GM21390 (cell line): ENCODE data around the gene PPARGC1A.

Experiments
- ATAC-seq: cut with Tn5 transposase; IDR thresholded peaks from one replicate; pipeline ENCODE4 v1.9.1; 2021; ENCODE audit not compliant: unreplicated experiment

The PPARGC1A gene

GRCh38 chr4:23779422-23779821, 110.4 kb downstream of the PPARGC1A start:
- no peak for ATAC-seq

DNA sequence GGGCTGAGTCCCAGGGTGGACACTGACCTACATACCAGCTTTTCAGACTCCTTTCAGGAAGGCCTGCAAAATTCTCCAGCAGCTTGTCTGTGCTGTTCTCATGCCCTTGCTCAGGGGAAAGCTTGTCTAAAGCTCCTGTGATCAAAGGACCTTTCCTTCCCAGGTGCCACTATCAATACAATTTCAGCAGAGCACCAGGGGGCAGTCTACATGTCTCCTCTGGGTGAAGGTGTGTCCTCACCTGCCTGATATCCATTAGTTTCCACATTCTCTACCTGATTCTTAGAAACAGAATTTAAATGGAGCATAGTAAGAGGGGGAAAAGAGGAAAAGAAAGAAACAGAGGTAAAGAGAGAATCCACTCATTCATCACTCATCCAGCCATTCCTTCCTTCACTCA, 114.2 kb downstream of the PPARGC1A start:
- ATAC-seq = no peak

GRCh38 chr4:23774909-23775308, 114.9 kb downstream of the PPARGC1A start:
- ATAC-seq = no peak

DNA sequence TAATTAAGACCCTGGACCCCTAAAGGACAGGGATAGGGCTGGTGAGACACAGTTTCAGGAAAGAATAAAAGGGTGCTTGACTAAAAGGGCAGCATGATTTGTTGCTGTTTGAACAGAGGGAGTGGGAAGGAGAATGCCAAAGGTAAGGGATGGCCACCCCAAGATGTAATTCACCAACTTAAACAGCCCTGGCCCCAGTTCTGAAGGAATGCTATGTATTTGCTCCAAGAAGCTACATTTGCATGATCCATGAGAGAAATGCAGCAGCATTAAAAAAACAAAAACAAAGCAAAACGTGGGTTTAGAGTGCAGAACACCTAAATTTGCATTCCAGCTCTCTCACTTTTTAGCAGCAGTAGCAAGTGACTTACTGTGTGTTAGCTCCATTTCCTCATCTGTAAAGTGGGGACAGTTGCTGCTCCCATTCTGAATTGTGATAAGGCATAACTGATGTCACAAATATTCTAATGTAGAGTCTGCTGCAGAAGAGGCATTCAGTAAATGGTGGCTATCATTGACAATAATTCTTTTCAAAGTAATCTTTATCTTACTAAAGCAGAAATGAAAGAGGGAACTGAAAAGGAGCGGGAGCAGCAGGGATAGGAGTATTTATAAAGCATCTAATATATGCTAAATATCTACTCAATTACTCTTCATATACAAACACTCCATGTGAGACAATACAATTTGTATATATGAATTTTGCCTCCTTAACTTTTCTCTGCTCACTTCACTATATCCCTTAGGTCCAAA, 115.8 kb downstream of the PPARGC1A start:
- no peak for ATAC-seq

DNA sequence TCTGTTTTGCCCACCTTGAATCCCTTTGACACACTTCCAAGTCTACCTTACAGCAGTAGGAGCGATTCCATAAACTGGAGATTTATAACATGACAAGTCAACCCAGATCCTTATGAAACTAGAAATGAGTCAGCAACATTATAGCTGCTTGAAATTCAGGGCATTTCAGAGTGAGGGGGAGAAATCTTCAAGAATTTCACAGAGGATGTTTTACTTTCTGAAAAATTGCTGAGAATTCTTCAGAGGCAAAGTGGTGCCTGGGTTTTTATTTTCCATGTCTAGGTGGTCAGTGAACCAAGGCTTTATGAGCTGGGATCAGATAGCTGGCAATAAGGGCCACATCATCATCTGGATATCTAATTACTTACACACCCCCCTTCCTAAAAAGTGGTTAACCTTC, 119.8 kb downstream of the PPARGC1A start:
- ATAC-seq = no peak

DNA sequence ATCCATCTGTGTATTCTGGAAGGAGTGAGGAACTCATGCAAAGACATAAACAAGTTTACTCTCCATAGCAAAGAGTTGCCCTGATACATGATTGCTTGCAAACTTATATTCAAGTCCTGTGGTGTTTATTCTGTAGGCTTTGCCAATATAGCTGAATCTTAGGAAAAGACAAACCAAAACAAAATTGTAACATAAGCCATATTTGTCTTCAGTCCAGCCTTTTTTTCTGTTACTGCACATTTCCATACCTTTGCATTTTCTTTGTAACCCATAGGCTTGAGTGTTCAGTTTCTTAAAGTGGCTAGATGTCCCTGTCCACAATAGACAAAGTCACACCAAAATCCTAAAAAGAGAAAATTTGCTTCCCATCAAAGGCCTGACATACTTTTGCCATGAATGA, 120.4 kb downstream of the PPARGC1A start:
- no peak for ATAC-seq

- no peak for ATAC-seq
Measured at GRCh38 chr4:23768541-23768940, 121.3 kb downstream of the PPARGC1A start.

- ATAC-seq = no peak
Measured at GRCh38 chr4:23766344-23766743, 123.5 kb downstream of the PPARGC1A start.

DNA sequence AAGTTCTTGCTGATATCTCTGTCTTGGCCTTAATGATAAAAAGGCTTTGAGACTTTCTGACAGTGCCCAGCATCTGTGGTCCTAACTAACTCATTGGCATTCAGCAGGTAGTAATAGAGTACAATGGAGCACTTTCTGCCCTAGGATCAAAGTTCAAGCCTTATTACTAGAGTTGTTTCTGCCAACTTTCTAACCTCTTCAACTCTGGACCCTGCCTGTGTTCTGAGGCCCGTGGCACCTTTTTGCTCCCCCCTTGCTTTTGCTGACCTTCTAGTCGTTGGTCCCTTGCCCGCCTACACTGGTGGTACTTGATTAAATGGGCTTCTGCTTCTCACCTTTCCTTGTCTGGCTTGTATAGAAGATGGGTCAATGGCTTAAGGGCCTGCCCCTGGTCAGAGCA, 126.3 kb downstream of the PPARGC1A start:
- ATAC-seq = no peak

DNA sequence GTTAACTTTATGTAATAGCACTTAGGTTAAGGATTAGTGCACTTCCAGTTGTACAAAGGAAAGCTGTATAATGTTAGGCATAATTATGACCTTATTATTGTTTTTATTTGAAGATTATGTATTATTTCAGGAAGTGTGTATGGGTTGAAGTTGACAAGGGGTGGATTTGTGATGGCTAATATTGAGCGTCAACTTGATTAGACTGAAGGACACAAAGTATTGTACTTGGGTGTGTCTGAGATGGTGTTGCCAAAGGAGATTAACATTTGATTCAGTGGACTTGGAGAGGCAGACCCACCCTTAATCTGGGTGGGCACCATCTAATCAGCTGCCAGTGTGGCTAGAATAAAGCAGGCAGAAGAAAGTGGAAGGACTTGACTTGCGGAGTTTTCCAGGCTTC, 127.3 kb downstream of the PPARGC1A start:
- ATAC-seq = no peak

DNA sequence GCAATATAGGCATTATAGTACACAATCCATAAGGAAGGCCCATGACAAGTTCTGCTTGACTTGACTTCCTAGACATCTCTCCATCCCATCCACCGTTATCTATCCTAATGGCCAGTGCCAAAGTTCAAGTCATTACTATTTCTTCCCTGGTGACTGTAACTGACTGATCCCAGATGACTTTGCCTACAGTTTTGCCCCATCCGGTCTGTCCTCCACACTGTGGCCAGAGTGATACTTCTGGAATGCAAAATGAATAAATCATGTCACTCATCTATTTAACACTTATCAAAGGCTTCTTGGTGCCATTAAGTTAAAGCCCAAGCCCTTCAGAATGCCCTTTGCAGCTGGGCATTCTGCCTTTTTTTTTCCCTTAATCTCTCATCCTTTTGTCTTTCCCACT, 130.8 kb downstream of the PPARGC1A start:
- no peak for ATAC-seq

DNA sequence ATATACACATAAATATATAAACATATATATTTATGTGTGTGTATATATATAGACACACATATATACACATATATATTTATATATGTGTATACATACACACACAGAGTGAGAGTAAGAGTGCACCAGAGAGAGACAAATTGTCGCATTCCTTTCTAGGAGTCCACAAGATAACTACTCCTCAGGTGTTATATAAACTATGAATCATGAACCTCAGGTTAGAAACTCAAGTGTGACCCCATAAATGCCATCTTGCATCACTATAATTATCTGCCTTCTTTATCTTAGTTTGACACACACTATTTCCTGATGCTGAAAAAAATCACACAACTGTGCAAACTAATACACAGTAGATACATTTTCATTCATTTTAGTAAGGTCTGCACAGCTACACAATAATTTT, 135.2 kb downstream of the PPARGC1A start:
- ATAC-seq = no peak

DNA sequence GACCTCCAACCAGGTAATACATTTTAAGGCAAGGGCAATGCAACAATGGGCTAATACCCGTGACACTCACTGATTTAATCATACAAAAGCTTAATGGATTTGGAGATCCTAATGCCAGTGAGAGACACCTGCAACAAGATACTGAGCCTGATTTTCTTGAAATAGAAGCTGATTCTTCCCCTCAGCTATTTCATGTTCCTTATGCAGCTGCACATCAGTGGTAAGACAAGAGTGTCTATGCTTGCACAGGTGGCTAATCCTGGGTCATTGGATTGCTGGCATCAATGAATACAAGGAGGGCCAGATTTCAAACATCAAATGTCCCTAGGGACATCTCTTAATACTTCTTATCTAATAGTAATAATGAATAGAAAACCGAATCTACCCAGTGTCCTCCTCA, 139.7 kb downstream of the PPARGC1A start:
- ATAC-seq = no peak

DNA sequence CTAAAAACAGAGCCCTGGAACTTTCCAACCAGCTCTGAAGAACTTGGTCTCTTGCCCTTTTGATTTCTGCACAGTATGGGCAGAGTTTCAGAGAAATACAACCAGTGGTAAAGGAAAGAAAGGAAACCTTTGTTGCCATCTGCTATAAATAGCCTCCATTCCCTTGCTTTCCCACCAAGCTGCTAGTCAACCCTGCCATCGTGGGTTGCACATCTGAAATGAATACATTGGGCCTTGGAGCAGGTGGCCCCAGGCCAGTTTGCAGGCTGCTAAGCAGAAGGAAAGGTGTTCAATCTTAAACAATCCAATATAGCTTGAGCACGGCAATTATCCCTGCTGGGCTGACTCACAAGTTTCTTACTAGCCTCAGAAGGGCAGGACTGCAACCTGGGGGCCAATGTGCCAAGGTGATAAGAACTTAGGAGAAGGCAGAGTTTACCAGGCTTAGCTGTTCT, 142.5 kb downstream of the PPARGC1A start:
- ATAC-seq = no peak

DNA sequence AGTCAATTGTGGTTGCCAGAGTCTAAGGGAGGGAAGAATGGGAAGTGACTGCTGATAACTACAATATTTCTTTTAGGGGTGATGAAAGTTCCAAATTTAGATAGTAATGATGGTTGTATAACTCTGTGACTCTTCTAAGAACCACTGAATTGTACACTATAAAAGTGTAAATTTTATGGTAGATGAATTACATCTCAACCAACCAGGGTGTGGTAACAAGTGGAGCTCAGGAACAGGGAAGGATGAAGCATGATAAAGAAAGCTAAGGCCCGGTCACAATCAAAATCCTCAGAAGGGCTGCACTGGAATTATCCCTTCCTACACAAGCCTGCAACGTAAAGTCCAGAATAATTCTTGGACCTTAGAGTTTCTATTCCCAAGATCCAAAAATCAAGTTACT, 143.2 kb downstream of the PPARGC1A start:
- no peak for ATAC-seq

DNA sequence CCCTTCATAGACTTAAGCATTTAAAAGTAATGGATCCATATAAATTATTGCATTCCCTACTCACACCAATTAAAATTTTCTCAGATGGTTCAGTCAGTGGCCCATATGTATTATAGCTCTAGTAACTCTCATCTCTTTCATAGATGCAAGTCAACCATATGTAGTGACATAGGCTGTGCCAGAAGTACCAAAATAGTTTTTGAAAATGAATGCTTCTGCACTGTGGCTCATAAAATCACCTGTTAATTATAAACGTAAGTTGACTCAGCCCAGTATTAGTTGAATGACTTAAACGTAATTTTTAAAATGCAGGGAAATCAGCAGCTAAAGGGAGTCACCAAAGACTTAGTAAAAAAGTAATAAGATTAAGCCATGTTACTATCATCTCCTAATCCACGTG, 143.8 kb downstream of the PPARGC1A start:
- ATAC-seq = no peak

DNA sequence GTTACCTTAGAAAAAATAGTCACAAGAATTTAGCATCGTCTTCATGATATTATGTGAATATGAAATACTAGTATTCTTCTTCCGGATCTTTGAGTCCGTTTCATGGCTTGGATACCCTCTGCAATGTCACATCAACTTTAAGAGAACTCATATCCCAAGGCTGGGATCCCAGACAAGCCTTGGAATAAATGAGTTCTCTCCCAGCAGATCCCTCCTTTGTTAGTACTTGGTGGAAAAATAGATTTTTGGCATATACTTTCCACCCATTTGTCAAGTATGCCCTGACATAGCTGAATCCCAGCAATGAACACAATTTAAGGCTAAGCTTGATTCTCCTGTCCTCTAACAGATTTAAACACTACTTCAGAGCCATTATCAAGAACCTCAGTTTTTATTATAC, 144.5 kb downstream of the PPARGC1A start:
- no peak for ATAC-seq
